ENCODE data around the gene MYO7A. TPM values are rescaled to one million over a fixed set of nuclear protein-coding genes. Genes with fewer than 3 reads are reported as not detected.

MYO7A gene
- total RNA-seq, 1 donor from 2014 or later = 0.97 TPM

GRCh38 chr11:77201991-77202841, 74.2 kb downstream of the MYO7A start:
- no peaks in the 10 kb centered on the region for H3K27me3 ChIP-seq
- H3K79me2 ChIP-seq (ENCODE audit: low read depth) = no peaks in the 10 kb centered on the region
- no peaks in the 10 kb centered on the region for H4K20me1 ChIP-seq (ENCODE audit: low read depth)
- no peaks in the 10 kb centered on the region for H3K9me3 ChIP-seq (ENCODE audit: low read depth)
- H3K27me3 Mint-ChIP-seq (ENCODE audit: insufficient read depth, low read depth) = peaks cover 7% of the 10 kb centered on the region
- no peaks in the 10 kb centered on the region for H3K36me3 ChIP-seq
- no peaks in the 10 kb centered on the region for H3K4me1 ChIP-seq
- no peak overlapping the region for H3K27ac Mint-ChIP-seq
- peaks cover 5% of the 10 kb centered on the region for H3K4me1 Mint-ChIP-seq
- H2AFZ ChIP-seq (replicated peaks) = no peak overlapping the region
- H3K9me3 Mint-ChIP-seq = no peaks in the 10 kb centered on the region
- TF ChIP-seq EZH2 (IDR thresholded peaks at IDR 0.05) = no peak
- no peaks in the 10 kb centered on the region for H3K36me3 Mint-ChIP-seq
- H3K4me3 ChIP-seq = no peak overlapping the region
- H3K9ac ChIP-seq = no peak overlapping the region
- no peak overlapping the region for H3K4me2 ChIP-seq
- no peak overlapping the region for H3K4me3 Mint-ChIP-seq
- no peak for DNase-seq (ENCODE audit: low spot score)
- H3K27ac ChIP-seq = no peak overlapping the region
- H3F3A ChIP-seq (ENCODE audit: low read depth) = no peaks in the 10 kb centered on the region

DNA sequence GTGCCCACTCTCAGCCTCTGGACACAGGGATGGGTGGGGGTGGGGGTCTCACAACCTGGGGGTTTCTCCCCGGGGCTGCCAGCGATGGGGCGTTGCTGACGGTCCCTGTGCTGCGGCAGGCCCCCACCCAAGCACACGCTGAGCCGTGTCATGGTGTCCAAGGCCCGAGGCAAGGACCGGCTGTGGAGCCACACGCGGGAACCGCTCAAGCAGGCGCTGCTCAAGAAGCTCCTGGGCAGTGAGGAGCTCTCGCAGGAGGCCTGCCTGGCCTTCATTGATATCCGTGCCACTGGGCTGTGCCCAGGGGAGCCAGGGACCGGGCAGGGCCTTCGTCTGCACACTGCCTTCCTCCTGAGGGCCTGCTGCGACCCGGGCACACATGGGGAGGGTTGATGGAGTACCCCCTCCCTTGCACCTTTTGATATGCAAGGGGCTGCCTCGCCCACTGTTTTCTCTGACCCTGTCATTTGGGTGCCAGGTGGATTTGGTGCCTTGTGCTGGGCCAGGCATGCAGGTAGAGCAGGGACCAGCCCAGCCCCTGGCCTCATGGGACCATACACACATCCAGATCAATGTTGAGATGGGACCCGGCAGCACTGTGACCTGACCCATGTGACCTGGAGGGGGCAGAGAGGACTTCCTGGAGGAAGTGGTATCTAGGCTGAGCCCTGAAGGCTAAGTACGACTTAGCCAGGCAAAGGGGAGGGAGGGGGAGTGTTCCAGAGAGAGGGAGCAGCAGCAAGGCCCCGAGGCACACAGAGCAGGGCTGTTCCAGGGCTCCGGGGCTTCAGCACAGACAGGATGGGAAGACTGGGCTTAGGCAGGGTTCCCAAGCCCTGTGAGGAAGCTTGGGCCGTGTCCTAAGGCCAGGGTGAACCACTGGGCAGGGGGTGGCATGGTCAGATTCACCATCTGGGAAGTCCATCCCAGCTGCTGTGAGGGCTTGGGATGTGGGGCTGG, 75.2 kb downstream of the MYO7A start:
- Mint-ChIP-seq H3K27ac (no peak overlapping the region), H3K4me1 (peaks cover 5% of the 10 kb centered on the region)
- DNase-seq (ENCODE audit: low spot score) = no peak

GRCh38 chr11:77203901-77204753, 76.1 kb downstream of the MYO7A start:
- no peak for DNase-seq (ENCODE audit: low spot score)
- Mint-ChIP-seq H3K27me3 (ENCODE audit: insufficient read depth, low read depth) (peaks cover 5% of the 10 kb centered on the region), H3K4me3 (no peak overlapping the region)

More for the DNA sequence above, 75.2 kb downstream of the MYO7A start:
- Histone ChIP-seq H3K79me2 (ENCODE audit: low read depth) (no peaks in the 10 kb centered on the region), H3F3A (ENCODE audit: low read depth) (no peaks in the 10 kb centered on the region), H3K4me2 (no peak overlapping the region), H3K27me3 (no peaks in the 10 kb centered on the region), H3K9me3 (ENCODE audit: low read depth) (no peaks in the 10 kb centered on the region), H3K9ac (no peak overlapping the region), H3K4me3 (no peak overlapping the region), H3K27ac (no peak overlapping the region), H4K20me1 (ENCODE audit: low read depth) (no peaks in the 10 kb centered on the region), H3K4me1 (no peaks in the 10 kb centered on the region), H2AFZ (replicated peaks) (no peak overlapping the region), H3K36me3 (no peaks in the 10 kb centered on the region)
- Mint-ChIP-seq H3K4me3 (no peak overlapping the region), H3K36me3 (no peaks in the 10 kb centered on the region), H3K27me3 (ENCODE audit: insufficient read depth, low read depth) (peaks cover 7% of the 10 kb centered on the region), H3K9me3 (no peaks in the 10 kb centered on the region)
- no peak for TF ChIP-seq EZH2phosphoT487 (IDR thresholded peaks at IDR 0.05)
- no peak for TF ChIP-seq EZH2 (IDR thresholded peaks at IDR 0.05)
- TF ChIP-seq CTCF (IDR thresholded peaks at IDR 0.05) = no peak

More at GRCh38 chr11:77203901-77204753, 76.1 kb downstream of the MYO7A start:
- H3K27ac Mint-ChIP-seq = no peak overlapping the region
- H3K36me3 Mint-ChIP-seq = no peaks in the 10 kb centered on the region
- Histone ChIP-seq H3K9ac (no peak overlapping the region), H3K4me3 (no peak overlapping the region), H4K20me1 (ENCODE audit: low read depth) (no peaks in the 10 kb centered on the region), H3K27ac (no peak overlapping the region), H3K9me3 (ENCODE audit: low read depth) (no peaks in the 10 kb centered on the region), H2AFZ (replicated peaks) (no peak overlapping the region), H3F3A (ENCODE audit: low read depth) (no peaks in the 10 kb centered on the region), H3K4me1 (no peaks in the 10 kb centered on the region), H3K27me3 (no peaks in the 10 kb centered on the region), H3K36me3 (no peaks in the 10 kb centered on the region), H3K4me2 (no peak overlapping the region), H3K79me2 (ENCODE audit: low read depth) (no peaks in the 10 kb centered on the region)
- H3K9me3 Mint-ChIP-seq = no peaks in the 10 kb centered on the region
- TF ChIP-seq EZH2phosphoT487 (IDR thresholded peaks at IDR 0.05) (no peak), CTCF (IDR thresholded peaks at IDR 0.05) (no peak)
- H3K4me1 Mint-ChIP-seq = peaks cover 3% of the 10 kb centered on the region
